Activated T-cell treated with anti-CD3 and anti-CD28 coated beads for 1 hour (primary cell): ENCODE measurements around the gene SLC16A12.

Source experiments
- DNase-seq: peaks from one replicate; pipeline ENCODE4 v3.0.0-alpha.2; 2020; ENCODE audit warnings: low read depth

SLC16A12 gene

GRCh38 chr10:89389254-89389653 is 146.1 kb downstream of the SLC16A12 start:
- DNase-seq = no peak

- no peak for DNase-seq
Measured at GRCh38 chr10:89388806-89389205, 146.6 kb downstream of the SLC16A12 start.

GRCh38 chr10:89384474-89385340 is 150.7 kb downstream of the SLC16A12 start:
- DNase-seq = no peak

- no peak for DNase-seq
Measured at GRCh38 chr10:89382757-89383156, 152.6 kb downstream of the SLC16A12 start.
